GM15510 (cell line): ENCODE measurements around the gene ODF2.

Experiments
- POLR2A ChIP-seq: IDR thresholded peaks from 3 replicates; pipeline ENCODE4 v1.6.1; 2011; ENCODE audit warnings: borderline replicate concordance; ENCODE audit not compliant: insufficient read length; ENCODE audit errors: extremely low read depth

ODF2 gene

DNA sequence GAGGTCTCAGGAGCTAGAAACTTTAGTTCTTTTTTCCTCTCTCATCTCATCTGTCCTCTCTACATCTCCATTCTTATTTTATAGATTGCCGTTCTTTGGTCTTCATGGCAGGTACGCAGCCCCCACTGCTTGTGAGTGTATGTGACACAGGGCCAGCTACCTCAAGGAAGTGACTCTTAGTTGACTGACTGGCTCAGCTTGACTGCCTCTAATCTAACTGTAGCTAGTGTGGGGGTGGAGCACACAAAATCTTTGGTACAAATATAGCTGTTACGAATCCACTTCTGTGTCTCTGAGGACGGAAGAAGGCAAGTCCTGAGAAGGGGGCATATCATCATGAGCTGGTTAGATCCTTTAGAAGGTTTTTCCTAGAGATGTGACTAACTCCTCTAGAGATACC, 76.8 kb downstream of the ODF2 start:
- TF ChIP-seq POLR2A, result no peak

DNA sequence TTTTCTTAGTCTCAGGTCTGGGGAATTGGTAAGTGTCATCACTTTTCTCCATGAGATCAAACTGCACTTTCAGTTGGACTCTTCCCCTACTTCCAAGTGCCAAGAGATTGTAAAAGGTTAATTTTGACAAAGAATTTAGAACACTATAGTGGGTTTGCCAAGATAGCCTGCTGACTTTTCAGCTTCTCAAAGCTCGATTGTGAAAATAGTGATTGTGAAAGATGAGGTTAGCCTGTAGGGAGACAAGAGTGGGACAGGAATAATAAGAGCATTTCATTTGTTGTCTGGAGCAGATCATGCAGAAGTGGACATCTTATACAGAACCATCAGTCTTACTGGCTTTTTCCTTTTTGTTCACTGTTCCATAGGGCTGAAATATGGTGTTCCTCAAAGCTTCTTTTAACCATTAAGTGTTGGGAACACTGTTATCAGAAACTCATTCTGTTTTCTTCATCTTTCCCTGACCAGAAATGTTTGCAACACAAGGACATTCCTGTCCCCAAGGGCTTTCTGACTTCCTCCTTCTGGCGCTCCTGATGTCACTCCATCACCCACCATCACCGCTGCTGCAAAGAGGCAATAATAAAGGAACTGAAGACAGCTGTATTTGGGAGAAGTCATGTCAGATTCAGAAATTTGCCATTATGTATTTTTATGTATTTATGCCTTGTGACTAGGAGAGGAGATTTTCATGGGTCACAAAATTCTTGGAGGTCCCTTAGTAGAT, 85.0 kb downstream of the ODF2 start:
- TF ChIP-seq POLR2A, result no peak

DNA sequence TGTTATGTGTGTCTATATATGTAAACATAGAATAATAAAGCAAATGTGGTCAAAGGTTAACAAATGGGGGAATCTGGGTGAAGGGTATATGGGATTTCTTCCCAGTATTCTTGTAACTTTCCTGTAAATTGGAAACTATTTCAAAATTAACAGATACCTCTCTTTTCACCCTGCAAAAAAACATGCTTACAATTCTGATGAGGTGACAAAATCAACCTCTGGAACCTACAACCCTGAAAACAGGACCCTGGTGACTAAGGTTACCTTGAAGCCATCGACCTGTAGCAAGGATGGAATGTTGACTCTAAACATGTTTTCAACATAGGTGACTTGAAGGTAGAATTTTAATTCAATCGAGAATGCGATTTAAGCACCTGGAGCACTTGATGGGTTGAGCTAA, 90.7 kb downstream of the ODF2 start:
- no peak for TF ChIP-seq POLR2A

GRCh38 chr9:128548876-128549275, 93.1 kb downstream of the ODF2 start:
- no peak for TF ChIP-seq POLR2A

DNA sequence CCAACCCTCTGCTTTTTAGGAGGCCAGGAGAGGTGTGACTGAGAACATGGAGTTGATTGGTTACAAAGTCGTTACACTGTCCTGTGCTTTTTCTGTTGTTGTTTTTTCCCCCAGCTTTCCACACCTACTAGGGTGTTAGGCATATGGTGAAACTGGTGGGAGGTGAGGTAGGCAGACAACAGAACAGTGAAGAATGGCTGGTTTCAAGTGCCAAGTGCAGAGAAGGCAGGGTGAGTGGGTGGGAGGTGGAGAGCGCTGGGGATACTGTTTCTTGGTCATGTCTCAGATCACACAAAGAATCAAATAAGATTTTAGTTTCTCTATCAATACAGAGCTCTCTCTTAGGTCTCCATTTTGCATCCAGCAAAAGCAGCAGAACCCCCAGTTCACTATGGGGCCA, 94.4 kb downstream of the ODF2 start:
- TF ChIP-seq POLR2A, result no peak
